K562 (cell line): ENCODE measurements around the gene SAMD11. TPM values are rescaled to one million over a fixed set of nuclear protein-coding genes. Genes with fewer than 3 reads are reported as not detected.

Experiments used
- CBX1 ChIP-seq: sonication (generic); IDR thresholded peaks from 2 replicates; pipeline ENCODE4 v1.6.1; 2016; ENCODE audit warnings: antibody characterized with exemption, low read depth, mild to moderate bottlenecking
- CHD2 ChIP-seq: IDR thresholded peaks from 2 replicates; pipeline ENCODE4 v1.6.1; 2011; ENCODE audit warnings: low read depth, low read length
- ETV1 ChIP-seq: fragments of 450-650 bp; conservative IDR thresholded peaks from 2 replicates; pipeline ENCODE4 v1.6.1; 2016; ENCODE audit warnings: missing genetic modification characterization, control low read depth, low read depth, missing compliant biosample characterization
- ETV5 ChIP-seq: sonication (generic); formaldehyde crosslinking; IDR thresholded peaks from 2 replicates; pipeline ENCODE4 v1.4.0; 2020; ENCODE audit warnings: low read depth, mild to moderate bottlenecking, missing genetic modification reagents
- HMGN3 ChIP-seq: IDR thresholded peaks from 2 replicates; pipeline ENCODE4 v1.6.1; 2011; ENCODE audit warnings: borderline replicate concordance, low read depth, mild to moderate bottlenecking, mixed read lengths, low read length; ENCODE audit not compliant: insufficient read length; ENCODE audit errors: extremely low read depth
- KDM1A ChIP-seq, 2 experiments: fragments of 450-650 bp; IDR thresholded peaks; 2 replicates each; pipeline ENCODE4 v1.6.1; 2016; ENCODE audit warnings: mild to moderate bottlenecking in 2 of 2
- LEF1 ChIP-seq: fragments of 450-650 bp; IDR thresholded peaks from 2 replicates; pipeline ENCODE4 v1.6.1; 2016; ENCODE audit warnings: mild to moderate bottlenecking
- MAZ ChIP-seq, 2 experiments: fragments of 450-650 bp in 1 of 2; sonication (generic) in 1 of 2; formaldehyde crosslinking; IDR thresholded peaks in 1 of 2; conservative IDR thresholded peaks in 1 of 2; 2 replicates each; pipeline versions ENCODE4 v1.4.0 to v1.5.0; 2020; ENCODE audit warnings: mild to moderate bottlenecking in 1 of 2, missing genetic modification reagents in 1 of 2
- MCM7 ChIP-seq, 2 experiments: fragments of 450-650 bp; IDR thresholded peaks; 2 replicates each; pipeline ENCODE4 v1.6.1; 2016 to 2018
- RBFOX2 ChIP-seq: fragments of 200-400 bp; formaldehyde crosslinking; IDR thresholded peaks from 2 replicates; pipeline ENCODE4 v1.6.1; 2017; ENCODE audit warnings: low read depth, mild to moderate bottlenecking, low read length, moderate library complexity
- SREBF1 ChIP-seq: fragments of 150-350 bp; IDR thresholded peaks from 2 replicates; pipeline ENCODE4 v1.6.1; 2014; ENCODE audit warnings: antibody characterized with exemption, low read depth, low read length, borderline replicate concordance
- TAL1 ChIP-seq: fragments of 450-650 bp; IDR thresholded peaks from 2 replicates; pipeline ENCODE4 v1.6.1; 2016; ENCODE audit warnings: mild to moderate bottlenecking
- TEAD1 ChIP-seq, 2 experiments: fragments of 450-650 bp in 1 of 2; sonication (generic) in 1 of 2; formaldehyde crosslinking; IDR thresholded peaks; 2 replicates each; pipeline versions ENCODE4 v1.4.0 to v1.8.0; 2020 to 2022; ENCODE audit warnings: mild to moderate bottlenecking in 2 of 2, missing genetic modification reagents in 1 of 2
- ZC3H8 ChIP-seq: fragments of 450-650 bp; IDR thresholded peaks from 2 replicates; pipeline ENCODE4 v1.6.1; 2017
- ZNF165 ChIP-seq: fragments of 250-450 bp; sonication (Bioruptor Pico); IDR thresholded peaks from 2 replicates; pipeline ENCODE4 v1.4.0; 2020; ENCODE audit warnings: borderline replicate concordance
- ZNF280B ChIP-seq: fragments of 250-450 bp; sonication (Bioruptor Pico); IDR thresholded peaks from 2 replicates; pipeline ENCODE4 v1.5.1; 2021; ENCODE audit warnings: mild to moderate bottlenecking
- ZNF586 ChIP-seq: fragments of 450-650 bp; formaldehyde crosslinking; conservative IDR thresholded peaks from 2 replicates; pipeline ENCODE4 v1.4.0; 2020; ENCODE audit warnings: mild to moderate bottlenecking, moderate library complexity
- ZNF668 ChIP-seq: fragments of 250-450 bp; sonication (Bioruptor Pico); IDR thresholded peaks from 2 replicates; pipeline ENCODE4 v1.8.0; 2022; ENCODE audit warnings: mild to moderate bottlenecking, inconsistent platforms
- ZNF695 ChIP-seq: fragments of 450-650 bp; formaldehyde crosslinking; IDR thresholded peaks from 2 replicates; pipeline ENCODE4 v1.4.0; 2020; ENCODE audit warnings: mild to moderate bottlenecking, moderate library complexity
- ZNF778 ChIP-seq: fragments of 450-650 bp; formaldehyde crosslinking; IDR thresholded peaks from 2 replicates; pipeline ENCODE4 v1.4.0; 2020; ENCODE audit warnings: mild to moderate bottlenecking, moderate library complexity
- ZZZ3 ChIP-seq: fragments of 450-650 bp; IDR thresholded peaks from 2 replicates; pipeline ENCODE4 v1.6.1; 2016; ENCODE audit warnings: antibody characterized with exemption, mild to moderate bottlenecking, moderate library complexity
- polyA plus RNA-seq, 8 experiments: library from polyadenylated mRNA; depleted of rRNA in 4 of 8; stranded (reverse) in 5 of 8; unstranded in 3 of 8; fragments of >200 nt; fragmentation: Nextera tagmentation in 2 of 8; fragmentation: Illumina TruSeq in 1 of 8; extraction: Ambion mirVana in 2 of 8; extraction: Trizol in 1 of 8; gene quantifications; 2 replicates each; pipeline versions ENCODE4 v1.2.1 to v1.2.3, GENCODE V29; 2011 to 2014; ENCODE audit warnings: inconsistent platforms in 1 of 8, missing spikeins in 1 of 8
- total RNA-seq, 7 experiments: library from RNA; depleted of rRNA in 6 of 7; stranded (reverse); fragments of >200 nt in 6 of 7; fragmentation: Illumina TruSeq in 2 of 7; extraction: Trizol in 2 of 7; gene quantifications; 2 replicates each; pipeline versions ENCODE4 v1.2.1 to v1.2.3, GENCODE V29; 2011 to 2021; ENCODE audit warnings: low replicate concordance in 1 of 7
- TF ChIP-seq, protein P1 (sequence below): fragments of 200-800 bp; sonication (Bioruptor generic); IDR thresholded peaks from 2 replicates; pipeline ENCODE4 v1.6.1; 2017; ENCODE audit warnings: missing genetic modification characterization, missing compliant biosample characterization
- TF ChIP-seq, protein P2 (sequence below), 3 experiments: fragments of 200-800 bp in 1 of 3; sonication (Bioruptor generic) in 1 of 3; sonication (generic) in 1 of 3; formaldehyde crosslinking in 1 of 3; IDR thresholded peaks; 2 replicates each; pipeline versions ENCODE4 v1.6.1 to v1.8.0; 2016 to 2022; ENCODE audit warnings: mild to moderate bottlenecking in 2 of 3, missing compliant biosample characterization in 2 of 3, missing genetic modification characterization in 2 of 3, missing genetic modification reagents in 1 of 3
- TF ChIP-seq, protein P3 (sequence below): sonication (generic); formaldehyde crosslinking; IDR thresholded peaks from 2 replicates; pipeline ENCODE4 v1.8.1; 2022; ENCODE audit warnings: missing genetic modification reagents

Gene SAMD11
- total and polyA plus RNA-seq, 9 of the 15 experiments (the other 6 are each of a cell fraction or from before 2014, with no cell fraction given), result 0.07 to 0.82 (median 0.11) TPM; not detected in 2

- TF ChIP-seq ETV5 (CRISPR knock-in tag) (0 out of 2 replicates have a peak, but pooled peaks have one; percentile 35), TAL1 (no peak), ETV1 (tag) (0 out of 2 replicates have a peak, but pooled peaks have one; percentile 30), ZNF165 (CRISPR knock-in tag) (no peak), ZNF778 (no peak), MCM7 (IDR thresholded peaks at IDR 0.05) (no peak), RBFOX2 (peak; percentile 20; the same call in 1 of the 2 replicates), LEF1 (no peak), TEAD1 (CRISPR knock-in tag; IDR thresholded peaks at IDR 0.05) (0 out of 4 replicates have a peak, but pooled peaks of 1 of the 2 experiments have one; percentile 47), MAZ (CRISPR knock-in tag; conservative IDR thresholded peaks at IDR 0.05 in 1 of 2, IDR thresholded peaks at IDR 0.05 in 1 of 2) (0 out of 4 replicates have a peak, but pooled peaks of 1 of the 2 experiments have one; percentile 37), CHD2 (no peak), ZC3H8 (no peak), ZZZ3 (no peak), ZNF586 (no peak), CBX1 (no peak), ZNF695 (no peak), HMGN3 (no peak), ZNF668 (CRISPR knock-in tag) (no peak), ZNF280B (CRISPR knock-in tag) (no peak), KDM1A (IDR thresholded peaks at IDR 0.05) (no peak), SREBF1 (no peak)
- TF ChIP-seq, protein P1, sequence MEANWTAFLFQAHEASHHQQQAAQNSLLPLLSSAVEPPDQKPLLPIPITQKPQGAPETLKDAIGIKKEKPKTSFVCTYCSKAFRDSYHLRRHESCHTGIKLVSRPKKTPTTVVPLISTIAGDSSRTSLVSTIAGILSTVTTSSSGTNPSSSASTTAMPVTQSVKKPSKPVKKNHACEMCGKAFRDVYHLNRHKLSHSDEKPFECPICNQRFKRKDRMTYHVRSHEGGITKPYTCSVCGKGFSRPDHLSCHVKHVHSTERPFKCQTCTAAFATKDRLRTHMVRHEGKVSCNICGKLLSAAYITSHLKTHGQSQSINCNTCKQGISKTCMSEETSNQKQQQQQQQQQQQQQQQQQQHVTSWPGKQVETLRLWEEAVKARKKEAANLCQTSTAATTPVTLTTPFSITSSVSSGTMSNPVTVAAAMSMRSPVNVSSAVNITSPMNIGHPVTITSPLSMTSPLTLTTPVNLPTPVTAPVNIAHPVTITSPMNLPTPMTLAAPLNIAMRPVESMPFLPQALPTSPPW (CRISPR knock-in tag), result peak; percentile 39; the same call in 1 of the 2 replicates
- TF ChIP-seq, protein P2, sequence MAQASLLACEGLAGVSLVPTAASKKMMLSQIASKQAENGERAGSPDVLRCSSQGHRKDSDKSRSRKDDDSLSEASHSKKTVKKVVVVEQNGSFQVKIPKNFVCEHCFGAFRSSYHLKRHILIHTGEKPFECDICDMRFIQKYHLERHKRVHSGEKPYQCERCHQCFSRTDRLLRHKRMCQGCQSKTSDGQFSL (CRISPR knock-in tag; IDR thresholded peaks at IDR 0.05), result peak; percentile 73; the same call in 1 of the 2 replicates
- TF ChIP-seq, protein P2 (tag; IDR thresholded peaks at IDR 0.05), result no peak
- TF ChIP-seq, protein P3, sequence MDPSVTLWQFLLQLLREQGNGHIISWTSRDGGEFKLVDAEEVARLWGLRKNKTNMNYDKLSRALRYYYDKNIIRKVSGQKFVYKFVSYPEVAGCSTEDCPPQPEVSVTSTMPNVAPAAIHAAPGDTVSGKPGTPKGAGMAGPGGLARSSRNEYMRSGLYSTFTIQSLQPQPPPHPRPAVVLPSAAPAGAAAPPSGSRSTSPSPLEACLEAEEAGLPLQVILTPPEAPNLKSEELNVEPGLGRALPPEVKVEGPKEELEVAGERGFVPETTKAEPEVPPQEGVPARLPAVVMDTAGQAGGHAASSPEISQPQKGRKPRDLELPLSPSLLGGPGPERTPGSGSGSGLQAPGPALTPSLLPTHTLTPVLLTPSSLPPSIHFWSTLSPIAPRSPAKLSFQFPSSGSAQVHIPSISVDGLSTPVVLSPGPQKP, result no peak
These were observed 52.4 kb downstream of the SAMD11 start (continued) for GRCh38 chr1:975896-976683.
